ENCODE results near the gene NXPE1.

NXPE1 gene

GRCh38 chr11:114525682-114526081 is 34.0 kb downstream of the NXPE1 start:
- H3K27me3 ChIP-seq (ENCODE audit: insufficient read depth, poor library complexity, severe bottlenecking): peaks cover 4% of the 10 kb centered on the region
- H3K27ac ChIP-seq (replicated peaks): no peak overlapping the region
- no peak for DNase-seq (ENCODE audit: low read depth in 1 of 2, low spot score in 1 of 2)
- H3K4me3 ChIP-seq (replicated peaks; ENCODE audit: insufficient read depth, low read length): no peak overlapping the region
- no peak for TF ChIP-seq CTCF (IDR thresholded peaks at IDR 0.05; ENCODE audit: insufficient read depth, low read length)
- TF ChIP-seq POLR2AphosphoS5 (IDR thresholded peaks at IDR 0.05; ENCODE audit: low read depth): no peak
- TF ChIP-seq REST (IDR thresholded peaks at IDR 0.05; ENCODE audit: insufficient replicate concordance, low read depth): no peak
- TF ChIP-seq SPI1 (IDR thresholded peaks at IDR 0.05; ENCODE audit: borderline replicate concordance, low read depth): no peak
- no peak for TF ChIP-seq GABPA (IDR thresholded peaks at IDR 0.05; ENCODE audit: low read depth)

- H3K4me3 ChIP-seq (replicated peaks; ENCODE audit: insufficient read depth, low read length): no peak overlapping the region
- TF ChIP-seq SPI1 (IDR thresholded peaks at IDR 0.05; ENCODE audit: borderline replicate concordance, low read depth): no peak
- TF ChIP-seq CTCF (IDR thresholded peaks at IDR 0.05; ENCODE audit: insufficient read depth, low read length): no peak
- TF ChIP-seq POLR2AphosphoS5 (IDR thresholded peaks at IDR 0.05; ENCODE audit: low read depth): no peak
- no peak for TF ChIP-seq GABPA (IDR thresholded peaks at IDR 0.05; ENCODE audit: low read depth)
- no peak for TF ChIP-seq REST (IDR thresholded peaks at IDR 0.05; ENCODE audit: insufficient replicate concordance, low read depth)
- DNase-seq (ENCODE audit: low read depth in 1 of 2, low spot score in 1 of 2): no peak
Observed at GRCh38 chr11:114524122-114524521, 35.6 kb downstream of the NXPE1 start.

GRCh38 chr11:114522818-114523217 is 36.9 kb downstream of the NXPE1 start:
- no peak for DNase-seq (ENCODE audit: low read depth in 1 of 2, low spot score in 1 of 2)
- Histone ChIP-seq H3K4me3 (replicated peaks; ENCODE audit: insufficient read depth, low read length) (no peak overlapping the region), H3K27ac (replicated peaks) (no peak overlapping the region), H3K27me3 (ENCODE audit: insufficient read depth, poor library complexity, severe bottlenecking) (peaks cover 4% of the 10 kb centered on the region)
- TF ChIP-seq GABPA (IDR thresholded peaks at IDR 0.05; ENCODE audit: low read depth) (no peak), REST (IDR thresholded peaks at IDR 0.05; ENCODE audit: insufficient replicate concordance, low read depth) (no peak), SPI1 (IDR thresholded peaks at IDR 0.05; ENCODE audit: borderline replicate concordance, low read depth) (no peak), POLR2AphosphoS5 (IDR thresholded peaks at IDR 0.05; ENCODE audit: low read depth) (no peak), CTCF (IDR thresholded peaks at IDR 0.05; ENCODE audit: insufficient read depth, low read length) (no peak)

More at GRCh38 chr11:114524122-114524521, 35.6 kb downstream of the NXPE1 start:
- Histone ChIP-seq H3K27ac (replicated peaks) (no peak overlapping the region), H3K27me3 (ENCODE audit: insufficient read depth, poor library complexity, severe bottlenecking) (peaks cover 4% of the 10 kb centered on the region)

Data from HL-60 (cell line).